Measurements from ENCODE around the gene SHROOM2.

Gene SHROOM2

GRCh38 chrX:9865804-9866472, 79.7 kb downstream of the SHROOM2 start:
- H3K4me3 ChIP-seq (ENCODE audit: low read depth, low read length), result no peak overlapping the region
- TF ChIP-seq CTCF (IDR thresholded peaks at IDR 0.05; ENCODE audit: control insufficient read depth, extremely low read depth, insufficient read depth), result no peak
- no peak for DNase-seq (ENCODE audit: low read depth)

GRCh38 chrX:9866633-9867032, 80.4 kb downstream of the SHROOM2 start:
- no peak for DNase-seq (ENCODE audit: low read depth)
- H3K4me3 ChIP-seq (ENCODE audit: low read depth, low read length), result no peak overlapping the region
- no peak for TF ChIP-seq CTCF (IDR thresholded peaks at IDR 0.05; ENCODE audit: control insufficient read depth, extremely low read depth, insufficient read depth)

DNA sequence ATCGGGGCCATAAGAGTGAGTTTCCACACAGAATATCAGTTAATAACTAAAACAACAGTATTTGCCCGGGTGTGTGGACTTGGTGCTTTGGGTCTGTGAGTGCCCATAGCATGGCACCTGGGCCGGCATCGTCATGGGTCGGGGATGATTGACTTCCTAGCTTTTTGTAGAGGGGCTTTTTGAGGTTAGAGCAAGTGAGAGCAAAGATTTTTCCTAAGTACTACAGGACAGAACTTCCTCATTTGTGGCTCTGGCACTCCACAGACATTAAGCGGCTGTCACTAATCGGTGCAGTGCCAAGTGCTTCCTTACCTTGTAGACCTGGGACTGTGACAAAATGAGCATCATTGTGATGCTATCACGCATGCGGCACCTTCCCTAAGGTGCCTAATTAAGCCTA, 81.0 kb downstream of the SHROOM2 start:
- DNase-seq (ENCODE audit: low read depth), result no peak
- no peak for TF ChIP-seq CTCF (IDR thresholded peaks at IDR 0.05; ENCODE audit: control insufficient read depth, extremely low read depth, insufficient read depth)
- H3K4me3 ChIP-seq (ENCODE audit: low read depth, low read length), result no peak overlapping the region

DNA sequence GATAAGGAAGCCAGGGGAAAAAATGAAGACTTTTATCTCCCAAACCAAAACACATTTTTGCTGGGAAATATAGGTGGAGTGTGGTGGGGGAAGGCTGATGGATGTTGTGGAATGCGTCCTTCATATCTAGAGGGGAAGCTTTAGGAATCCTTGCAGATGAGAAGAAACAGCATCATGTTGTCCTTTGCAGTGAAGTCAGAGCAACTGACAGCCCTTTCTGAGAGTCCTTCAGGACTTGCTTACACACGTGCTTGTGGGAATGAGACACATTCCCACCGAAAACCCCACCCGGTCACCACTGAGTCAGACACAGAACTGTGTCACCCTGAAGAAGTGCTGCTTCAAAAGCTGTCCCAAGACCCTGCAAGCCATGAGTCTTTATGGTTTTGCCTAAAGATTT, 81.5 kb downstream of the SHROOM2 start:
- no peak for DNase-seq (ENCODE audit: low read depth)
- TF ChIP-seq CTCF (IDR thresholded peaks at IDR 0.05; ENCODE audit: control insufficient read depth, extremely low read depth, insufficient read depth), result no peak
- no peak overlapping the region for H3K4me3 ChIP-seq (ENCODE audit: low read depth, low read length)

DNA sequence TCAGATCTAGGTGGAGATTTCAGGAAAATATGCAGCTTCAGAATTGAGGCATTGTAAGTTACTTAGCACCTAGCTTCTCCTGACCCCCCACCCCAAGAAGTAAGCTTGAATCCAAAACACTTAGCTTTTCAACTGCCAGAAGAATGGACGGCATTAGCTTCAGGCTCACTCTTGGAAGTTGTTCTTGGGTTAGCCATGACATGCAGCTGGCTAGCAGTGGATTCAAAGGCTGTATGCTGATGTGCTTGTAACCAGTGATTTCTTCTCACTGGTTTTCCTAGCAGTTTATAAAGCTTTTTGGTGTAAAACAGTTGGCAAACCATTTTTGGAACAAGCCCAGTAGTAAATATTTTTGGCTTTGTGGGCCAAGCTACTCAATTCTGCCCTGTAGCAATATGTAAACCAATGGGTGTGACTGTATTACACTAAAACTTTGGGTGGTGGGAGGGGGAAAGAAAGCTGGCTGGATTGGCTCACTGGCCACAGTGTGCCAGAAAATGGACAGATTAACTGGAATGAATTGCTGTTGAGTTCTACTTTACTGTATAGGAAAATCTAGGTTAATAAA, 85.6 kb downstream of the SHROOM2 start:
- TF ChIP-seq CTCF (IDR thresholded peaks at IDR 0.05; ENCODE audit: control insufficient read depth, extremely low read depth, insufficient read depth), result no peak

DNA sequence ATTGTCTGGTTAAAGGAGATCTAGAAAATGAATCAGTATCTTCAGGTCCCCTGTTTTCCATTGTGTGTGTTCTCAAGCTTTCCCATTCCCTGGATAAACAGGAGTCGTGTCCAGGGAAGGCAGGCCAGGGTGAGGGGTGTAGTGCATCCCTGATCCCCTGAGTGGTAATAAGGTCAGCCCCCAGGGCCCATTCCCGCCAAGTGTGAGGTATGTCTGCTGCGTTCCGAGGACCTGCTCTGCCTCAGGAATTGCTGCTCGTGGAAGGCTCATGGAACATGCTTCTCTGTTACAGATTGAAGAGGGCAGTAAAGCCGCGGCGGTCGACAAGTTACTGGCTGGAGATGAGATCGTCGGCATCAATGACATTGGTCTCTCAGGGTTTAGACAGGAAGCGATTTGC, 87.1 kb downstream of the SHROOM2 start:
- DNase-seq (ENCODE audit: low read depth), result no peak
- H3K4me3 ChIP-seq (ENCODE audit: low read depth, low read length), result no peak overlapping the region
- no peak for TF ChIP-seq CTCF (IDR thresholded peaks at IDR 0.05; ENCODE audit: control insufficient read depth, extremely low read depth, insufficient read depth)

More for the DNA sequence above, 85.6 kb downstream of the SHROOM2 start:
- DNase-seq (ENCODE audit: low read depth), result no peak
- no peak overlapping the region for H3K4me3 ChIP-seq (ENCODE audit: low read depth, low read length)

DNA sequence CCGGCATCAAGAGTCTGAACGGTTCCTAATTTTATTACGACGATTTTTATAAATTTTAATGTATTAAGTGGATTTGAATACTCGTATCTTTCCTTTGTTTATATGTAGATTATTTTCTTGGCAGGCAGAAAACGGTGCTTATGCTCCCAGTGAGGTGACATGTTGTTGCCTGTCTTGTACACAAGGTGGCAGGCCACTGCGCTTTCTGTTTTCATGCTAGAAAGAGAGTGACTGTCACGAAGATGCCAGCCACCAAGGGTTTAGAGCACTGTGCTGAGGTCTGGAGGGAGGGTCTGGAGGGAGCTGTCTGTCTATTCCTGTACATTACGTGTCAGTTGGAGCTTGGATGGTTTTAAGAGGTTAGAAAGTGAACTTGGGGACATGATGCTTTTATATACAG, 87.7 kb downstream of the SHROOM2 start:
- H3K4me3 ChIP-seq (ENCODE audit: low read depth, low read length), result no peak overlapping the region
- TF ChIP-seq CTCF (IDR thresholded peaks at IDR 0.05; ENCODE audit: control insufficient read depth, extremely low read depth, insufficient read depth), result peak; percentile 69
- no peak for DNase-seq (ENCODE audit: low read depth)

Measured in LNCaP clone FGC (cell line).